Activated B cell treated with CpG ODN at 0.5 μM for 24 hours (primary cell): ENCODE data around the gene CYBA. TPM values are rescaled to one million over a fixed set of nuclear protein-coding genes. Genes with fewer than 3 reads are reported as not detected.

Experiments
- ATAC-seq: fragments of 200-7000 bp; cut with Tn5 transposase; one replicate; pipeline ENCODE4 v1.10.0; 2021; ENCODE audit warnings: low read depth, mild to moderate bottlenecking, moderate library complexity
- CTCF ChIA-PET: fragments of 350-600 bp; sonication (Branson Sonifier 250); formaldehyde crosslinking; loops from one replicate; lab custom pipeline; 2021; ENCODE audit warnings: antibody characterized with exemption; lab: Charles Lee
- POLR2A ChIA-PET: fragments of 350-600 bp; sonication (Branson Sonifier 250); formaldehyde crosslinking; loops from one replicate; lab custom pipeline; 2021; ENCODE audit warnings: antibody characterized with exemption; lab: Charles Lee
- DNase-seq: peaks from one replicate; pipeline ENCODE4 v3.0.0; 2022
- H3K27ac Mint-ChIP-seq: one replicate; pipeline ENCODE4 v1.8.0; 2020; ENCODE audit warnings: mixed read lengths
- H3K27me3 Mint-ChIP-seq: one replicate; pipeline ENCODE4 v1.8.0; 2021; ENCODE audit warnings: mixed read lengths
- H3K36me3 Mint-ChIP-seq: one replicate; pipeline ENCODE4 v1.8.0; 2021; ENCODE audit warnings: low read depth, mixed read lengths
- H3K4me1 Mint-ChIP-seq: one replicate; pipeline ENCODE4 v1.8.0; 2021; ENCODE audit warnings: mixed read lengths
- H3K4me3 Mint-ChIP-seq: one replicate; pipeline ENCODE4 v1.8.0; 2020; ENCODE audit warnings: mild to moderate bottlenecking, mixed read lengths
- H3K9me3 Mint-ChIP-seq: one replicate; pipeline ENCODE4 v1.8.0; 2020; ENCODE audit warnings: mixed read lengths
- CTCF ChIP-seq: fragments of 200-600 bp; IDR thresholded peaks from one replicate; pipeline ENCODE4 v1.8.0; 2022; ENCODE audit warnings: antibody characterized with exemption, mild to moderate bottlenecking
- intact Hi-C: fragments of 100-400 bp; cut with micrococcal nuclease; formaldehyde crosslinking; loops from one replicate; pipeline ENCODE4 v1.15.1; 2024
- total RNA-seq: library from RNA; stranded (reverse); gene quantifications from 2 replicates; pipeline ENCODE4 v1.2.3, GENCODE V29; 2022

CYBA gene
- total RNA-seq, 1 donor from 2014 or later: 456 TPM

GRCh38 chr16:88686439-88687253 lies 35.8 kb upstream of the CYBA start, which contains the start of gene SNAI3:
SNAI3 (minus strand) TSS chr16:88686507; CDS start chr16:88686406, 101 bp downstream.
- ChIA-PET CTCF (interaction anchor here (1.2 to 3.9 kb wide), 2 partner anchors 11 to 15 kb away, joined by 3 to 17 read pairs; no protein-coding TSS in a partner anchor), POLR2A (interaction anchor here (0.8 to 2.5 kb wide), 7 partner anchors 14 to 531 kb away, joined by 3 to 13 read pairs (median 4); partner anchors contain the start of gene ZNF778)
- no peaks in the 10 kb centered on the region for H3K27me3 Mint-ChIP-seq
- H3K4me1 Mint-ChIP-seq: peaks cover 46% of the 10 kb centered on the region
- no peak for TF ChIP-seq CTCF
- ATAC-seq: peak; percentile 74
- H3K9me3 Mint-ChIP-seq: no peaks in the 10 kb centered on the region
- intact Hi-C loops: loop anchor here (1.0 to 10.0 kb wide), 7 partner anchors 15 to 232 kb away; partner anchors contain the start of genes CTU2, CYBA, MVD and RNF166
- no peak within 1 kb of the TSS for H3K27ac Mint-ChIP-seq
- no peaks in the 10 kb centered on the region for H3K36me3 Mint-ChIP-seq
- H3K4me3 Mint-ChIP-seq: peak within 1 kb of the TSS; percentile 83
- peak; percentile 94 for DNase-seq

GRCh38 chr16:88686062-88686438 lies 35.2 kb upstream of the CYBA start:
- no peaks in the 10 kb centered on the region for H3K27me3 Mint-ChIP-seq
- intact Hi-C loops: loop anchor here (1.0 to 10.0 kb wide), 7 partner anchors 15 to 231 kb away; partner anchors contain the start of genes CTU2, CYBA, MVD and RNF166
- H3K9me3 Mint-ChIP-seq: no peaks in the 10 kb centered on the region
- no peak overlapping the region for H3K27ac Mint-ChIP-seq
- TF ChIP-seq CTCF: no peak
- peak overlapping the region; percentile 83 for H3K4me3 Mint-ChIP-seq
- ATAC-seq: peak; percentile 15
- CTCF ChIA-PET: interaction anchor here (3.9 kb wide), 1 partner anchor 15 kb away, joined by 17 read pairs; no protein-coding TSS in a partner anchor
- DNase-seq: no peak
- H3K4me1 Mint-ChIP-seq: peaks cover 48% of the 10 kb centered on the region
- H3K36me3 Mint-ChIP-seq: no peaks in the 10 kb centered on the region
- POLR2A ChIA-PET: interaction anchor here (0.8 to 2.5 kb wide), 6 partner anchors 14 to 532 kb away, joined by 3 to 13 read pairs (median 3); partner anchors contain the start of gene ZNF778

- ChIA-PET CTCF (interaction anchor here (1.1 to 3.9 kb wide), 7 partner anchors 16 to 52 kb away, joined by 3 to 17 read pairs (median 5); partner anchors contain the start of gene IL17C), POLR2A (interaction anchor here (0.7 to 1.5 kb wide), 12 partner anchors 15 to 532 kb away, joined by 3 to 8 read pairs (median 3); partner anchors contain the start of genes CYBA, MVD, ZC3H18 and ZNF778)
- no peak for DNase-seq
- peak overlapping the region; percentile 83 for H3K4me3 Mint-ChIP-seq
- no peaks in the 10 kb centered on the region for H3K27me3 Mint-ChIP-seq
- peaks cover 46% of the 10 kb centered on the region for H3K4me1 Mint-ChIP-seq
- TF ChIP-seq CTCF: no peak
- no peak overlapping the region for H3K27ac Mint-ChIP-seq
- intact Hi-C loops: loop anchor here (1.0 to 10.0 kb wide), 7 partner anchors 16 to 231 kb away; partner anchors contain the start of genes CTU2, CYBA, MVD and RNF166
- no peak for ATAC-seq
- H3K9me3 Mint-ChIP-seq: no peaks in the 10 kb centered on the region
- peaks cover 2% of the 10 kb centered on the region for H3K36me3 Mint-ChIP-seq
Observed at GRCh38 chr16:88685156-88686061, 34.6 kb upstream of the CYBA start.

- H3K27me3 Mint-ChIP-seq: no peaks in the 10 kb centered on the region
- no peak overlapping the region for H3K4me3 Mint-ChIP-seq
- peaks cover 2% of the 10 kb centered on the region for H3K36me3 Mint-ChIP-seq
- ChIA-PET POLR2A (interaction anchor here (0.6 to 1.3 kb wide), 8 partner anchors 21 to 115 kb away, joined by 3 to 8 read pairs (median 4); partner anchors contain the start of genes CYBA, MVD and ZC3H18), CTCF (interaction anchor here (1.1 to 3.9 kb wide), 7 partner anchors 17 to 51 kb away, joined by 3 to 17 read pairs (median 5); partner anchors contain the start of gene IL17C)
- peak overlapping the region; percentile 35 for H3K27ac Mint-ChIP-seq
- ATAC-seq: no peak
- peaks cover 46% of the 10 kb centered on the region for H3K4me1 Mint-ChIP-seq
- intact Hi-C loops: loop anchor here (5.0 to 10.0 kb wide), 2 partner anchors 112 to 230 kb away; partner anchors contain the start of genes ZC3H18 and ZFPM1
- TF ChIP-seq CTCF: no peak
- no peak for DNase-seq
- no peaks in the 10 kb centered on the region for H3K9me3 Mint-ChIP-seq
Observed at GRCh38 chr16:88684569-88685155, 33.8 kb upstream of the CYBA start.
